HCT116 (cell line): ENCODE measurements around the gene CBFA2T2.

ENCODE experiments used
- CEBPB ChIP-seq: IDR thresholded peaks from 2 replicates; pipeline ENCODE4 v1.6.1; 2012; ENCODE audit warnings: low read depth
- CTCF ChIP-seq, 3 experiments: fragments of 200-600 bp in 1 of 3; sonication (generic) in 1 of 3; IDR thresholded peaks in 2 of 3; conservative IDR thresholded peaks in 1 of 3; 2 replicates each; pipeline ENCODE4 v1.5.1; 2012 to 2017; ENCODE audit warnings: low read depth in 2 of 3, low read length in 2 of 3, antibody characterized with exemption in 1 of 3, borderline replicate concordance in 1 of 3, control low read depth in 1 of 3, mild to moderate bottlenecking in 1 of 3, mixed read lengths in 1 of 3, mixed run types in 1 of 3, moderate library complexity in 1 of 3; ENCODE audit not compliant: insufficient read depth in 1 of 3
- EZH2 ChIP-seq: fragments of 200-600 bp; sonication (generic); IDR thresholded peaks from 2 replicates; pipeline ENCODE4 v1.6.1; 2017; ENCODE audit warnings: antibody characterized with exemption, mixed run types
- JUND ChIP-seq: IDR thresholded peaks from 2 replicates; pipeline ENCODE4 v1.6.1; 2012
- MAX ChIP-seq: IDR thresholded peaks from 2 replicates; pipeline ENCODE4 v1.6.1; 2012
- POLR2A ChIP-seq: IDR thresholded peaks from 2 replicates; pipeline ENCODE4 v1.7.0; 2011; ENCODE audit warnings: borderline replicate concordance; ENCODE audit not compliant: insufficient read depth, insufficient read length; ENCODE audit errors: extremely low read depth
- SIN3A ChIP-seq: IDR thresholded peaks from 2 replicates; pipeline ENCODE4 v1.6.1; 2012; ENCODE audit warnings: low read depth
- SP1 ChIP-seq: IDR thresholded peaks from 2 replicates; pipeline ENCODE4 v1.6.1; 2012; ENCODE audit warnings: low read depth
- SRF ChIP-seq: IDR thresholded peaks from 2 replicates; pipeline ENCODE4 v1.6.1; 2012; ENCODE audit warnings: low read depth
- YY1 ChIP-seq: IDR thresholded peaks from 2 replicates; pipeline ENCODE4 v1.6.1; 2011; ENCODE audit warnings: low read length, low read depth, moderate library complexity, mild to moderate bottlenecking; ENCODE audit not compliant: insufficient replicate concordance; ENCODE audit errors: extremely low read depth
- TF ChIP-seq, protein P1 (sequence below): IDR thresholded peaks from 2 replicates; pipeline ENCODE4 v1.6.1; 2012; ENCODE audit warnings: low read depth

- no peak for TF ChIP-seq CTCF (IDR thresholded peaks at IDR 0.05 in 2 of 3, conservative IDR thresholded peaks at IDR 0.05 in 1 of 3; ENCODE audit: borderline replicate concordance in 1 of 3, insufficient read depth in 1 of 3, low read depth in 2 of 3, low read length in 2 of 3)
- TF ChIP-seq POLR2A = no peak
- no peak for TF ChIP-seq JUND
- TF ChIP-seq SIN3A = no peak
- no peak for TF ChIP-seq MAX
- TF ChIP-seq SRF = no peak
- TF ChIP-seq YY1 = no peak
- TF ChIP-seq EZH2 = no peak
- TF ChIP-seq SP1 = no peak
- no peak for TF ChIP-seq CEBPB
- TF ChIP-seq, protein P1, sequence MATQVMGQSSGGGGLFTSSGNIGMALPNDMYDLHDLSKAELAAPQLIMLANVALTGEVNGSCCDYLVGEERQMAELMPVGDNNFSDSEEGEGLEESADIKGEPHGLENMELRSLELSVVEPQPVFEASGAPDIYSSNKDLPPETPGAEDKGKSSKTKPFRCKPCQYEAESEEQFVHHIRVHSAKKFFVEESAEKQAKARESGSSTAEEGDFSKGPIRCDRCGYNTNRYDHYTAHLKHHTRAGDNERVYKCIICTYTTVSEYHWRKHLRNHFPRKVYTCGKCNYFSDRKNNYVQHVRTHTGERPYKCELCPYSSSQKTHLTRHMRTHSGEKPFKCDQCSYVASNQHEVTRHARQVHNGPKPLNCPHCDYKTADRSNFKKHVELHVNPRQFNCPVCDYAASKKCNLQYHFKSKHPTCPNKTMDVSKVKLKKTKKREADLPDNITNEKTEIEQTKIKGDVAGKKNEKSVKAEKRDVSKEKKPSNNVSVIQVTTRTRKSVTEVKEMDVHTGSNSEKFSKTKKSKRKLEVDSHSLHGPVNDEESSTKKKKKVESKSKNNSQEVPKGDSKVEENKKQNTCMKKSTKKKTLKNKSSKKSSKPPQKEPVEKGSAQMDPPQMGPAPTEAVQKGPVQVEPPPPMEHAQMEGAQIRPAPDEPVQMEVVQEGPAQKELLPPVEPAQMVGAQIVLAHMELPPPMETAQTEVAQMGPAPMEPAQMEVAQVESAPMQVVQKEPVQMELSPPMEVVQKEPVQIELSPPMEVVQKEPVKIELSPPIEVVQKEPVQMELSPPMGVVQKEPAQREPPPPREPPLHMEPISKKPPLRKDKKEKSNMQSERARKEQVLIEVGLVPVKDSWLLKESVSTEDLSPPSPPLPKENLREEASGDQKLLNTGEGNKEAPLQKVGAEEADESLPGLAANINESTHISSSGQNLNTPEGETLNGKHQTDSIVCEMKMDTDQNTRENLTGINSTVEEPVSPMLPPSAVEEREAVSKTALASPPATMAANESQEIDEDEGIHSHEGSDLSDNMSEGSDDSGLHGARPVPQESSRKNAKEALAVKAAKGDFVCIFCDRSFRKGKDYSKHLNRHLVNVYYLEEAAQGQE = no peak
Measured at GRCh38 chr20:33589059-33589458, 99.2 kb downstream of the CBFA2T2 start.
